H9 (cell line): ENCODE measurements around the gene CTNNA1. TPM values are rescaled to one million over a fixed set of nuclear protein-coding genes. Genes with fewer than 3 reads are reported as not detected.
A peak's percentile ranks its signal among the peaks of the same experiment; 100 is the strongest.

ENCODE experiments used
- DNase-seq: peaks from one replicate; pipeline ENCODE4 v3.0.0-alpha.2; 2017
- H2AFZ ChIP-seq: one replicate; pipeline ENCODE4 v1.6.1; 2013; ENCODE audit warnings: mild to moderate bottlenecking, low read length, control low read depth, moderate library complexity
- H2AK5ac ChIP-seq: 2 replicates; pipeline ENCODE4 v1.6.1; 2013; ENCODE audit warnings: low read length, control low read depth, mixed read lengths; ENCODE audit not compliant: insufficient read length
- H2BK120ac ChIP-seq: one replicate; pipeline ENCODE4 v1.6.1; 2013; ENCODE audit warnings: low read depth, mild to moderate bottlenecking, low read length, control low read depth, inconsistent platforms; ENCODE audit not compliant: poor library complexity, severe bottlenecking
- H2BK12ac ChIP-seq: 2 replicates; pipeline ENCODE4 v1.6.1; 2013; ENCODE audit warnings: low read length, control low read depth, mixed read lengths, low read depth; ENCODE audit not compliant: insufficient read length
- H2BK15ac ChIP-seq: 2 replicates; pipeline ENCODE4 v1.6.1; 2013; ENCODE audit warnings: low read depth, low read length, control low read depth
- H2BK20ac ChIP-seq: one replicate; pipeline ENCODE4 v1.6.1; 2013; ENCODE audit warnings: low read depth, mild to moderate bottlenecking, low read length, control low read depth, inconsistent platforms; ENCODE audit not compliant: poor library complexity, severe bottlenecking
- H2BK5ac ChIP-seq: 2 replicates; pipeline ENCODE4 v1.6.1; 2013; ENCODE audit warnings: low read length, control low read depth, mixed read lengths; ENCODE audit not compliant: insufficient read length
- H3K14ac ChIP-seq: 2 replicates; pipeline ENCODE4 v1.6.1; 2013; ENCODE audit warnings: low read length, control low read depth; ENCODE audit not compliant: insufficient read depth
- H3K18ac ChIP-seq: 2 replicates; pipeline ENCODE4 v1.6.1; 2013; ENCODE audit warnings: low read depth, mild to moderate bottlenecking, mixed read lengths, low read length, control low read depth; ENCODE audit not compliant: insufficient read length
- H3K23ac ChIP-seq: 2 replicates; pipeline ENCODE4 v1.6.1; 2013; ENCODE audit warnings: low read length, control low read depth, mixed read lengths, low read depth; ENCODE audit not compliant: insufficient read length
- H3K23me2 ChIP-seq: 2 replicates; pipeline ENCODE4 v1.6.1; 2013; ENCODE audit warnings: low read depth, mild to moderate bottlenecking, mixed read lengths, low read length, control low read depth; ENCODE audit not compliant: insufficient read length, poor library complexity, severe bottlenecking
- H3K27ac ChIP-seq: 2 replicates; pipeline ENCODE4 v1.5.1; 2013; ENCODE audit warnings: low read length, control low read depth, mixed read lengths, low read depth; ENCODE audit not compliant: insufficient read length
- H3K27me3 ChIP-seq: 2 replicates; pipeline ENCODE4 v1.6.1; 2013; ENCODE audit warnings: low read length, control low read depth, inconsistent platforms; ENCODE audit not compliant: insufficient read depth
- H3K4ac ChIP-seq: 2 replicates; pipeline ENCODE4 v1.6.1; 2013; ENCODE audit warnings: low read depth, mild to moderate bottlenecking, control low read depth, inconsistent platforms, low read length, moderate library complexity
- H3K4me1 ChIP-seq: 2 replicates; pipeline ENCODE4 v1.6.1; 2013; ENCODE audit warnings: low read length, control low read depth, inconsistent platforms; ENCODE audit not compliant: insufficient read depth
- H3K4me2 ChIP-seq: 2 replicates; pipeline ENCODE4 v1.6.1; 2013; ENCODE audit warnings: low read length, control low read depth, mixed read lengths; ENCODE audit not compliant: insufficient read length, insufficient read depth
- H3K56ac ChIP-seq: 2 replicates; pipeline ENCODE4 v1.6.1; 2013; ENCODE audit warnings: low read depth, mild to moderate bottlenecking, mixed read lengths, low read length, control low read depth; ENCODE audit not compliant: insufficient read length
- H3K79me1 ChIP-seq: 2 replicates; pipeline ENCODE4 v1.6.1; 2013; ENCODE audit warnings: low read depth, mild to moderate bottlenecking, moderate library complexity, low read length, control low read depth, inconsistent platforms; ENCODE audit not compliant: insufficient read depth, poor library complexity, severe bottlenecking
- H3K79me2 ChIP-seq: 2 replicates; pipeline ENCODE4 v1.6.1; 2013; ENCODE audit warnings: low read length, control low read depth, inconsistent platforms; ENCODE audit not compliant: insufficient read depth
- H3K9ac ChIP-seq: 2 replicates; pipeline ENCODE4 v1.6.1; 2013; ENCODE audit warnings: low read length, control low read depth, mixed read lengths; ENCODE audit not compliant: insufficient read length; ENCODE audit errors: extremely low read depth
- H3K9me3 ChIP-seq: one replicate; pipeline ENCODE4 v1.6.1; 2013; ENCODE audit warnings: low read depth, low read length, inconsistent platforms; ENCODE audit not compliant: control insufficient read depth
- H3T11ph ChIP-seq: one replicate; pipeline ENCODE4 v1.6.1; 2013; ENCODE audit warnings: mild to moderate bottlenecking, low read length, control low read depth, inconsistent platforms
- H4K20me1 ChIP-seq: one replicate; pipeline ENCODE4 v1.6.1; 2013; ENCODE audit not compliant: control insufficient read depth, insufficient read length, insufficient read depth
- H4K5ac ChIP-seq: 2 replicates; pipeline ENCODE4 v1.6.1; 2013; ENCODE audit warnings: low read depth, mild to moderate bottlenecking, mixed read lengths, low read length, control low read depth; ENCODE audit not compliant: insufficient read length
- H4K8ac ChIP-seq: replicated peaks from 2 replicates; pipeline ENCODE4 v1.6.1; 2013; ENCODE audit warnings: low read length, control low read depth, mixed read lengths, low read depth; ENCODE audit not compliant: insufficient read length
- H4K91ac ChIP-seq: 2 replicates; pipeline ENCODE4 v1.6.1; 2013; ENCODE audit warnings: low read depth, mild to moderate bottlenecking, moderate library complexity, mixed read lengths, low read length, control low read depth; ENCODE audit not compliant: insufficient read length
- H3K27ac Mint-ChIP-seq, 3 experiments: 2 replicates in 2 of 3; 3 replicates in 1 of 3; pipeline ENCODE4 v1.8.0; 2020 to 2021; ENCODE audit warnings: mixed read lengths in 3 of 3, mild to moderate bottlenecking in 1 of 3, moderate library complexity in 1 of 3
- H3K27me3 Mint-ChIP-seq: 2 replicates; pipeline ENCODE4 v1.8.0; 2021; ENCODE audit warnings: low read depth, mild to moderate bottlenecking, moderate library complexity, mixed read lengths
- H3K36me3 Mint-ChIP-seq, 3 experiments: 2 replicates in 2 of 3; 3 replicates in 1 of 3; pipeline ENCODE4 v1.8.0; 2020 to 2021; ENCODE audit warnings: low read depth in 3 of 3, mixed read lengths in 3 of 3; ENCODE audit not compliant: insufficient read depth in 1 of 3
- H3K4me1 Mint-ChIP-seq, 2 experiments: 2 replicates each; pipeline ENCODE4 v1.8.0; 2020; ENCODE audit warnings: mixed read lengths in 2 of 2
- H3K4me3 Mint-ChIP-seq, 2 experiments: 2 replicates in 1 of 2; 3 replicates in 1 of 2; pipeline ENCODE4 v1.8.0; 2020 to 2021; ENCODE audit warnings: mild to moderate bottlenecking in 2 of 2, mixed read lengths in 2 of 2, moderate library complexity in 1 of 2
- H3K9me3 Mint-ChIP-seq, 2 experiments: 2 replicates in 1 of 2; 3 replicates in 1 of 2; pipeline ENCODE4 v1.8.0; 2020; ENCODE audit warnings: mild to moderate bottlenecking in 2 of 2, mixed read lengths in 2 of 2, moderate library complexity in 1 of 2
- WGBS: extraction: QIAGEN DNeasy Blood & Tissue Kit; methylation state at CpG from one replicate; pipeline ENCODE4 v1.1.7; 2013; ENCODE audit warnings: missing lambda C conversion rate, low lambda C conversion rate, mixed read lengths; ENCODE audit not compliant: insufficient read length; ENCODE audit errors: extremely low coverage; 5-methylcytosine and 5-hydroxymethylcytosine counted together
- total RNA-seq: library from RNA; stranded (reverse); gene quantifications from 2 replicates; pipeline ENCODE4 v1.2.1, GENCODE V29; 2021
- TF ChIP-seq, protein P1 (sequence below): fragments of 200-600 bp; sonication (generic); conservative IDR thresholded peaks from 3 replicates; pipeline ENCODE4 v1.8.0; 2021; ENCODE audit warnings: antibody characterized with exemption, mild to moderate bottlenecking

The CTNNA1 gene
- total RNA-seq, 1 experiment from 2014 or later = 354 TPM

DNA sequence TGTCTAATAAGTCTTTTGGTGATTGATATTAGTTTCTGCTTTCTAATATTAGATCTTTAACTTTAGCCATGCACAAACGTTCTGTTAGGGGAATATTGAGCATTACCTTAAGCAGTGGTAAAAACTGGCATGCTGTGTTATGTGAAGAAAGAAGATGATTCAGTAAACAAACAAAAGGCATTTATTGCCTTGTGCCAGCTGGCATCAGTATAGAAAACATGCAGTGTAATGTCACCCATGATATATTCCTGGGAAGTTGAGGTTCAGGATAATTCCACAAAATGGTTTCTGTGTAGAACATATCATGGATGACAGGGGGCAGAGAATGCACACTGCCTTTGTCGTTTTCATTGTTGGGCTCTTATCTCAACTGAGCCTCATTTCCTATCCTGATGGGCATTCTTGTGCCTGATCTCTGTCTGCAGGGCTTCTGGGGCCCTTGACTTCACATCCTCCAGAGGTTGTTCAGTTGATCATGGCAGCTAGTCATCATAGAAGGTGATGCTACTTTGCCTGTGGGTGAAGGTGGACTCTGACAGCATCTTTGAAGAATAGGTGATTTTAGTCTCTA, 97.7 kb downstream of the CTNNA1 start:
- no peaks in the 10 kb centered on the region for H4K20me1 ChIP-seq

More for the DNA sequence above, 97.7 kb downstream of the CTNNA1 start:
- WGBS = no CpG with 5 or more reads among the region's 2 CpGs
- Histone ChIP-seq H3K9ac (no peak overlapping the region), H4K91ac (no peak overlapping the region), H3K14ac (no peak overlapping the region), H2BK5ac (no peak overlapping the region), H2BK15ac (no peak overlapping the region), H2BK20ac (no peak overlapping the region), H3K4me1 (no peaks in the 10 kb centered on the region; the same call in 1 of the 2 replicates), H3T11ph (no peak overlapping the region), H3K18ac (no peak overlapping the region), H2BK12ac (no peak overlapping the region), H3K4me2 (no peak overlapping the region), H2AK5ac (no peak overlapping the region), H4K5ac (no peak overlapping the region), H3K27ac (no peak overlapping the region), H3K9me3 (no peaks in the 10 kb centered on the region), H3K27me3 (no peaks in the 10 kb centered on the region), H3K23ac (no peak overlapping the region), H2BK120ac (no peak overlapping the region), H4K8ac (no peak overlapping the region), H2AFZ (no peak overlapping the region), H3K79me2 (no peaks in the 10 kb centered on the region; the same call in 1 of the 2 replicates), H3K79me1 (peaks cover 4% of the 10 kb centered on the region), H3K56ac (no peak overlapping the region), H3K4ac (no peak overlapping the region), H3K23me2 (no peaks in the 10 kb centered on the region)
- Mint-ChIP-seq H3K4me3 (no peak overlapping the region), H3K36me3 (0 out of 7 replicates have a peak, but pooled peaks cover 0 to 7% (median 0%) of the 10 kb centered on the region in 3 experiments), H3K27ac (peak overlapping the region in 2 of 3 experiments; percentile 54 to 59; a peak in 1 of 7 replicates), H3K4me1 (peaks cover 48 to 55% of the 10 kb centered on the region in 2 experiments), H3K9me3 (no peaks in the 10 kb centered on the region), H3K27me3 (no peaks in the 10 kb centered on the region)
- DNase-seq = no peak
- TF ChIP-seq, protein P1, sequence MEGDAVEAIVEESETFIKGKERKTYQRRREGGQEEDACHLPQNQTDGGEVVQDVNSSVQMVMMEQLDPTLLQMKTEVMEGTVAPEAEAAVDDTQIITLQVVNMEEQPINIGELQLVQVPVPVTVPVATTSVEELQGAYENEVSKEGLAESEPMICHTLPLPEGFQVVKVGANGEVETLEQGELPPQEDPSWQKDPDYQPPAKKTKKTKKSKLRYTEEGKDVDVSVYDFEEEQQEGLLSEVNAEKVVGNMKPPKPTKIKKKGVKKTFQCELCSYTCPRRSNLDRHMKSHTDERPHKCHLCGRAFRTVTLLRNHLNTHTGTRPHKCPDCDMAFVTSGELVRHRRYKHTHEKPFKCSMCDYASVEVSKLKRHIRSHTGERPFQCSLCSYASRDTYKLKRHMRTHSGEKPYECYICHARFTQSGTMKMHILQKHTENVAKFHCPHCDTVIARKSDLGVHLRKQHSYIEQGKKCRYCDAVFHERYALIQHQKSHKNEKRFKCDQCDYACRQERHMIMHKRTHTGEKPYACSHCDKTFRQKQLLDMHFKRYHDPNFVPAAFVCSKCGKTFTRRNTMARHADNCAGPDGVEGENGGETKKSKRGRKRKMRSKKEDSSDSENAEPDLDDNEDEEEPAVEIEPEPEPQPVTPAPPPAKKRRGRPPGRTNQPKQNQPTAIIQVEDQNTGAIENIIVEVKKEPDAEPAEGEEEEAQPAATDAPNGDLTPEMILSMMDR = no peak
